ENCODE results near the gene NGLY1. TPM values are rescaled to one million over a fixed set of nuclear protein-coding genes. Genes with fewer than 3 reads are reported as not detected.

Gene NGLY1
- total RNA-seq, 3 donors from 2014 or later = 29.8 to 53.3 (median 41.0) TPM

- TF ChIP-seq POLR2A (IDR thresholded peaks at IDR 0.05) (no peak), POLR2AphosphoS5 (IDR thresholded peaks at IDR 0.05) (no peak), CTCF (IDR thresholded peaks at IDR 0.05) (no peak)
- intact Hi-C loops (cut with DNase I; ENCODE audit: low total_unique reads) = no loop called here
- no peak for DNase-seq (ENCODE audit: low spot score in 2 of 2)
Observed at GRCh38 chr3:25683410-25683809, 99.8 kb downstream of the NGLY1 start.

GRCh38 chr3:25679642-25680302 is 103.5 kb downstream of the NGLY1 start:
- Histone ChIP-seq H3K36me3 (no peaks in the 10 kb centered on the region), H3K27ac (no peak overlapping the region), H3K4me3 (no peak overlapping the region), H3K4me1 (no peaks in the 10 kb centered on the region), H3K27me3 (no peaks in the 10 kb centered on the region), H3K9me3 (no peaks in the 10 kb centered on the region)
- no peak for TF ChIP-seq POLR2AphosphoS5 (IDR thresholded peaks at IDR 0.05)
- TF ChIP-seq CTCF (IDR thresholded peaks at IDR 0.05) = no peak
- no peak for TF ChIP-seq POLR2A (IDR thresholded peaks at IDR 0.05)
- intact Hi-C loops (cut with DNase I; ENCODE audit: low total_unique reads) = no loop called here
- no peak for DNase-seq (ENCODE audit: low spot score in 2 of 2)

More at GRCh38 chr3:25683410-25683809, 99.8 kb downstream of the NGLY1 start:
- Histone ChIP-seq H3K27me3 (no peaks in the 10 kb centered on the region), H3K36me3 (no peaks in the 10 kb centered on the region), H3K27ac (no peak overlapping the region), H3K4me3 (no peak overlapping the region), H3K4me1 (no peaks in the 10 kb centered on the region), H3K9me3 (no peaks in the 10 kb centered on the region)

GRCh38 chr3:25679166-25679565 is 104.1 kb downstream of the NGLY1 start:
- TF ChIP-seq POLR2AphosphoS5 (IDR thresholded peaks at IDR 0.05) (no peak), POLR2A (IDR thresholded peaks at IDR 0.05) (no peak)
- intact Hi-C loops (cut with DNase I; ENCODE audit: low total_unique reads) = no loop called here
- no peak overlapping the region for H3K27ac ChIP-seq
- no peaks in the 10 kb centered on the region for H3K9me3 ChIP-seq
- H3K36me3 ChIP-seq = no peaks in the 10 kb centered on the region
- H3K4me1 ChIP-seq = no peaks in the 10 kb centered on the region
- no peak overlapping the region for H3K4me3 ChIP-seq
- no peak for DNase-seq (ENCODE audit: low spot score in 2 of 2)
- H3K27me3 ChIP-seq = no peaks in the 10 kb centered on the region

GRCh38 chr3:25678581-25678980 is 104.7 kb downstream of the NGLY1 start:
- DNase-seq (ENCODE audit: low spot score in 2 of 2) = no peak
- intact Hi-C loops (cut with DNase I; ENCODE audit: low total_unique reads) = no loop called here
- no peaks in the 10 kb centered on the region for H3K36me3 ChIP-seq
- no peak overlapping the region for H3K4me3 ChIP-seq
- TF ChIP-seq POLR2A (IDR thresholded peaks at IDR 0.05) = no peak
- TF ChIP-seq CTCF (IDR thresholded peaks at IDR 0.05) = no peak
- TF ChIP-seq POLR2AphosphoS5 (IDR thresholded peaks at IDR 0.05) = no peak
- H3K9me3 ChIP-seq = no peaks in the 10 kb centered on the region
- no peaks in the 10 kb centered on the region for H3K4me1 ChIP-seq
- no peak overlapping the region for H3K27ac ChIP-seq
- no peaks in the 10 kb centered on the region for H3K27me3 ChIP-seq

GRCh38 chr3:25677121-25677520 is 106.1 kb downstream of the NGLY1 start:
- Histone ChIP-seq H3K4me1 (no peaks in the 10 kb centered on the region), H3K27ac (no peak overlapping the region), H3K4me3 (no peak overlapping the region), H3K9me3 (no peaks in the 10 kb centered on the region), H3K36me3 (no peaks in the 10 kb centered on the region), H3K27me3 (no peaks in the 10 kb centered on the region)
- intact Hi-C loops (cut with DNase I; ENCODE audit: low total_unique reads) = no loop called here
- TF ChIP-seq CTCF (IDR thresholded peaks at IDR 0.05) (no peak), POLR2A (IDR thresholded peaks at IDR 0.05) (no peak), POLR2AphosphoS5 (IDR thresholded peaks at IDR 0.05) (no peak)
- no peak for DNase-seq (ENCODE audit: low spot score in 2 of 2)
